H1 (cell line): Measurements from ENCODE around the gene SMPX. TPM values are rescaled to one million over a fixed set of nuclear protein-coding genes. Genes with fewer than 3 reads are reported as not detected.

ENCODE experiments used
- CTCF ChIA-PET: fragments of 300-600 bp; sonication (Branson Sonifier 250); formaldehyde crosslinking; loops from one replicate; lab custom pipeline; 2021; ENCODE audit not compliant: partially characterized antibody; lab: Charles Lee
- POLR2A ChIA-PET: fragments of 300-600 bp; sonication (Branson Sonifier 250); formaldehyde crosslinking; loops from one replicate; lab custom pipeline; 2021; ENCODE audit warnings: inconsistent platforms; ENCODE audit not compliant: partially characterized antibody; lab: Charles Lee
- DNase-seq, 2 experiments: peaks; one replicate each; pipeline versions ENCODE4 v3.0.0 to v3.0.0-alpha.2; 2010 to 2022; ENCODE audit warnings: low spot score in 2 of 2, low read depth in 1 of 2, mixed read lengths in 1 of 2
- FAIRE-seq: peaks from 2 replicates; lab custom pipeline; 2011; peaks lifted over from hg19 to GRCh38; lab: Jason Lieb, UNC
- H2AFZ ChIP-seq: 2 replicates; pipeline ENCODE4 v1.8.1; 2012; ENCODE audit warnings: low read length, inconsistent platforms
- H2AK5ac ChIP-seq: 2 replicates; pipeline ENCODE4 v1.6.1; 2013; ENCODE audit warnings: low read depth, low read length
- H2BK120ac ChIP-seq: replicated peaks from 2 replicates; pipeline ENCODE3; 2013; ENCODE audit warnings: low read depth, low read length, inconsistent platforms
- H2BK12ac ChIP-seq: 2 replicates; pipeline ENCODE4 v1.6.1; 2013; ENCODE audit warnings: low read depth, low read length
- H2BK15ac ChIP-seq: 2 replicates; pipeline ENCODE4 v1.6.1; 2013; ENCODE audit warnings: low read length
- H2BK20ac ChIP-seq: 2 replicates; pipeline ENCODE4 v1.6.1; 2013; ENCODE audit warnings: low read length
- H2BK5ac ChIP-seq: 2 replicates; pipeline ENCODE4 v1.6.1; 2013; ENCODE audit warnings: low read depth, low read length
- H3K14ac ChIP-seq: 2 replicates; pipeline ENCODE4 v1.6.1; 2013; ENCODE audit warnings: inconsistent platforms; ENCODE audit not compliant: insufficient read length
- H3K18ac ChIP-seq: 2 replicates; pipeline ENCODE4 v1.6.1; 2013; ENCODE audit warnings: low read length; ENCODE audit errors: extremely low read depth
- H3K23ac ChIP-seq: 2 replicates; pipeline ENCODE4 v1.6.1; 2013; ENCODE audit warnings: inconsistent platforms; ENCODE audit not compliant: insufficient read length
- H3K23me2 ChIP-seq: 2 replicates; pipeline ENCODE4 v1.6.1; 2013; ENCODE audit warnings: low read depth, low read length
- H3K27ac ChIP-seq: 2 replicates; pipeline ENCODE4 v1.6.1; 2011; ENCODE audit warnings: low read depth, low read length, inconsistent platforms
- H3K27me3 ChIP-seq, 4 experiments: replicated peaks in 1 of 4; 1 replicate in 1 of 4; 2 replicates in 3 of 4; pipeline versions ENCODE4 v1.6.1 to v1.8.1; 2011 to 2013; ENCODE audit warnings: low read length in 3 of 4, mild to moderate bottlenecking in 3 of 4, inconsistent platforms in 2 of 4, mixed read lengths in 2 of 4, moderate library complexity in 1 of 4; ENCODE audit not compliant: control insufficient read depth in 3 of 4, insufficient read depth in 3 of 4; ENCODE audit errors: extremely low read depth in 1 of 4
- H3K36me3 ChIP-seq, 4 experiments: 2 replicates each; pipeline versions ENCODE4 v1.6.1 to v1.8.1; 2011 to 2013; ENCODE audit warnings: mild to moderate bottlenecking in 4 of 4, low read length in 3 of 4, moderate library complexity in 2 of 4, control low read depth in 1 of 4, inconsistent platforms in 1 of 4; ENCODE audit not compliant: insufficient read depth in 4 of 4, control insufficient read depth in 2 of 4
- H3K4ac ChIP-seq: replicated peaks from 2 replicates; pipeline ENCODE3; 2013; ENCODE audit warnings: low read length, low read depth, mixed read lengths, inconsistent platforms; ENCODE audit not compliant: insufficient read length
- H3K4me1 ChIP-seq, 4 experiments: replicated peaks in 1 of 4; 1 replicate in 1 of 4; 2 replicates in 3 of 4; pipeline versions ENCODE4 v1.6.1 to v1.8.1; 2011 to 2013; ENCODE audit warnings: low read length in 3 of 4, inconsistent platforms in 2 of 4, mixed read lengths in 1 of 4; ENCODE audit not compliant: insufficient read depth in 4 of 4, control insufficient read depth in 3 of 4
- H3K4me2 ChIP-seq, 2 experiments: 2 replicates each; pipeline versions ENCODE4 v1.6.1 to v1.8.1; 2011 to 2013; ENCODE audit warnings: low read depth in 2 of 2, low read length in 2 of 2, control low read depth in 1 of 2, inconsistent platforms in 1 of 2, mild to moderate bottlenecking in 1 of 2; ENCODE audit not compliant: insufficient read depth in 1 of 2
- H3K4me3 ChIP-seq, 4 experiments: fragments of 200-600, 300-600 bp in 1 of 4; sonication (generic), shearing (Covaris generic), sonication (Bioruptor Twin) in 1 of 4; 2 replicates each; pipeline versions ENCODE4 v1.5.1 to v1.8.1; 2011 to 2016; ENCODE audit warnings: low read length in 4 of 4, low read depth in 3 of 4, control low read depth in 2 of 4, inconsistent platforms in 2 of 4, mild to moderate bottlenecking in 2 of 4, mixed read lengths in 1 of 4, moderate library complexity in 1 of 4; ENCODE audit not compliant: insufficient read depth in 2 of 4; ENCODE audit errors: extremely low read depth in 1 of 4
- H3K56ac ChIP-seq: replicated peaks from 2 replicates; pipeline ENCODE3; 2013; ENCODE audit warnings: low read depth, mild to moderate bottlenecking, mixed read lengths, low read length, inconsistent platforms; ENCODE audit not compliant: insufficient read length
- H3K79me1 ChIP-seq: 2 replicates; pipeline ENCODE4 v1.6.1; 2013; ENCODE audit warnings: low read depth, low read length, control low read depth
- H3K79me2 ChIP-seq, 2 experiments: 2 replicates each; pipeline versions ENCODE4 v1.6.1 to v1.8.1; 2012 to 2013; ENCODE audit warnings: low read length in 2 of 2, mild to moderate bottlenecking in 2 of 2, inconsistent platforms in 1 of 2; ENCODE audit not compliant: insufficient read depth in 2 of 2, control insufficient read depth in 1 of 2
- H3K9ac ChIP-seq, 4 experiments: replicated peaks in 1 of 4; 1 replicate in 1 of 4; 2 replicates in 3 of 4; pipeline versions ENCODE4 v1.6.1 to v1.8.1; 2011 to 2013; ENCODE audit warnings: low read depth in 3 of 4, low read length in 3 of 4, control low read depth in 2 of 4, mild to moderate bottlenecking in 2 of 4, moderate library complexity in 2 of 4, inconsistent platforms in 1 of 4; ENCODE audit errors: extremely low read depth in 1 of 4
- H3K9me3 ChIP-seq, 2 experiments: 2 replicates each; pipeline versions ENCODE4 v1.6.1 to v1.8.1; 2012 to 2013; ENCODE audit warnings: mild to moderate bottlenecking in 2 of 2, moderate library complexity in 2 of 2, control low read depth in 1 of 2, inconsistent platforms in 1 of 2, low read depth in 1 of 2, low read length in 1 of 2, mixed read lengths in 1 of 2; ENCODE audit not compliant: insufficient read depth in 2 of 2
- H4K20me1 ChIP-seq, 2 experiments: replicated peaks in 1 of 2; 2 replicates each; pipeline versions ENCODE3 to v1.8.1; 2011 to 2013; ENCODE audit warnings: inconsistent platforms in 2 of 2, low read length in 2 of 2, mild to moderate bottlenecking in 1 of 2; ENCODE audit not compliant: insufficient read depth in 2 of 2, control insufficient read depth in 1 of 2
- H4K5ac ChIP-seq: 2 replicates; pipeline ENCODE4 v1.6.1; 2013; ENCODE audit warnings: low read length, low read depth, mixed read lengths, inconsistent platforms; ENCODE audit not compliant: insufficient read length
- H4K8ac ChIP-seq: 2 replicates; pipeline ENCODE4 v1.8.0; 2013; ENCODE audit warnings: mild to moderate bottlenecking, moderate library complexity, low read length, inconsistent platforms; ENCODE audit not compliant: insufficient read depth; ENCODE audit errors: extremely low read depth
- H4K91ac ChIP-seq: replicated peaks from 2 replicates; pipeline ENCODE3; 2013; ENCODE audit warnings: low read length, mixed read lengths, inconsistent platforms; ENCODE audit not compliant: insufficient read length
- BRCA1 ChIP-seq: IDR thresholded peaks from 2 replicates; pipeline ENCODE4 v1.6.1; 2012; ENCODE audit warnings: low read depth, low read length, improper control_type of control experiment
- EGR1 ChIP-seq: IDR thresholded peaks from 2 replicates; pipeline ENCODE4 v1.6.1; 2011; ENCODE audit warnings: low read depth, low read length, borderline replicate concordance
- FOSL1 ChIP-seq: IDR thresholded peaks from 2 replicates; pipeline ENCODE4 v1.6.1; 2011; ENCODE audit warnings: mild to moderate bottlenecking, low read depth, low read length, moderate library complexity; ENCODE audit not compliant: insufficient read depth
- GABPA ChIP-seq: IDR thresholded peaks from 2 replicates; pipeline ENCODE4 v1.6.1; 2011; ENCODE audit warnings: mild to moderate bottlenecking, low read length, moderate library complexity, borderline replicate concordance; ENCODE audit not compliant: insufficient read depth
- HDAC2 ChIP-seq, 2 experiments: fragments of 300-600 bp in 1 of 2; sonication (generic) in 1 of 2; IDR thresholded peaks; 2 replicates each; pipeline ENCODE4 v1.6.1; 2011 to 2012; ENCODE audit warnings: low read depth in 2 of 2, low read length in 2 of 2, mild to moderate bottlenecking in 2 of 2, moderate library complexity in 2 of 2, borderline replicate concordance in 1 of 2, inconsistent platforms in 1 of 2
- MAFK ChIP-seq: IDR thresholded peaks from 2 replicates; pipeline ENCODE4 v1.6.1; 2012; ENCODE audit warnings: low read depth, mild to moderate bottlenecking, improper control_type of control experiment, low read length
- NRF1 ChIP-seq: IDR thresholded peaks from 2 replicates; pipeline ENCODE4 v1.6.1; 2011; ENCODE audit warnings: mild to moderate bottlenecking, low read depth, low read length, improper control_type of control experiment
- PHF8 ChIP-seq: fragments of 200-600 bp; sonication (generic); conservative IDR thresholded peaks from 2 replicates; pipeline ENCODE4 v1.7.1; 2012; ENCODE audit warnings: low read depth, mild to moderate bottlenecking, inconsistent platforms, low read length, moderate library complexity
- POU5F1 ChIP-seq: IDR thresholded peaks from 2 replicates; pipeline ENCODE4 v1.6.1; 2011; ENCODE audit warnings: low read depth, mild to moderate bottlenecking, low read length, moderate library complexity
- RNF2 ChIP-seq: fragments of 200-900, 300-1000 bp; sonication (generic); IDR thresholded peaks from 2 replicates; pipeline ENCODE4 v1.7.1; 2016; ENCODE audit warnings: borderline replicate concordance, low read depth, mild to moderate bottlenecking, antibody characterized with exemption, low read length; ENCODE audit not compliant: poor library complexity, severe bottlenecking; ENCODE audit errors: missing control alignments
- SIRT6 ChIP-seq: IDR thresholded peaks from one replicate; pipeline ENCODE4 v1.7.1; 2012; ENCODE audit warnings: low read length, inconsistent platforms
- TBP ChIP-seq: IDR thresholded peaks from 2 replicates; pipeline ENCODE4 v1.6.1; 2011; ENCODE audit warnings: low read depth, low read length, improper control_type of control experiment
- WGBS, 2 experiments: shearing (Covaris generic) in 1 of 2; methylation state at CpG; one replicate each; pipeline versions ENCODE4 v1.1.6 to v1.1.7; 2013 to 2015; ENCODE audit warnings: low lambda C conversion rate in 2 of 2, mixed read lengths in 2 of 2, inconsistent platforms in 1 of 2, low coverage in 1 of 2, missing lambda C conversion rate in 1 of 2; ENCODE audit not compliant: insufficient replicate concordance in 2 of 2, insufficient coverage in 1 of 2, insufficient read length in 1 of 2; ENCODE audit errors: extremely low coverage in 1 of 2, missing lambda C conversion rate in 1 of 2; 5-methylcytosine and 5-hydroxymethylcytosine counted together
- polyA plus RNA-seq, 7 experiments: library from polyadenylated mRNA; depleted of rRNA in 3 of 7; stranded (reverse) in 5 of 7; unstranded in 2 of 7; fragments of >200 nt in 5 of 7; fragments of 200-250 nt in 2 of 7; gene quantifications; 1 replicate in 5 of 7; 2 replicates in 1 of 7; 4 replicates in 1 of 7; pipeline versions ENCODE4 v1.2.1 to v1.2.3, GENCODE V29; 2011 to 2013; ENCODE audit warnings: missing spikeins in 2 of 7, mixed read lengths in 2 of 7
- total RNA-seq: library from RNA; stranded (reverse); fragmentation: NEBNext Ultra II Directional; extraction: Animal tissue kit (Norgen Biotek cat#: 25700); gene quantifications from 2 replicates; pipeline ENCODE4 v1.2.1, GENCODE V29; 2021

Gene SMPX
- total and polyA plus RNA-seq, 2 of the 8 experiments (the other 6 are each of a cell fraction or from before 2014, with no cell fraction given) = not detected

GRCh38 chrX:21683941-21684340 lies 74.0 kb downstream of the SMPX start:
- H3K36me3 ChIP-seq = no peaks in the 10 kb centered on the region
- ChIA-PET CTCF (no interaction called here), POLR2A (no interaction called here)
- no peak overlapping the region for H3K4ac ChIP-seq
- no peaks in the 10 kb centered on the region for H3K27me3 ChIP-seq
- H3K4me1 ChIP-seq = no peaks in the 10 kb centered on the region
- H2BK12ac ChIP-seq = no peak overlapping the region
- no peak overlapping the region for H3K23ac ChIP-seq
- WGBS, 2 experiments = 92% methylated on average over 1 of the region's 1 CpG; no CpG with 5 or more reads in 1 of the 2 experiments
- H3K4me3 ChIP-seq = no peak overlapping the region
- no peak overlapping the region for H2BK120ac ChIP-seq
- no peak overlapping the region for H3K14ac ChIP-seq
- no peak overlapping the region for H3K9ac ChIP-seq
- H2BK15ac ChIP-seq = no peak overlapping the region
- no peak overlapping the region for H3K4me2 ChIP-seq
- no peak overlapping the region for H3K27ac ChIP-seq
- H3K23me2 ChIP-seq = no peaks in the 10 kb centered on the region
- H2BK5ac ChIP-seq = no peak overlapping the region
- H3K56ac ChIP-seq = no peak overlapping the region
- H2AK5ac ChIP-seq = no peak overlapping the region
- no peak overlapping the region for H4K91ac ChIP-seq
- H4K5ac ChIP-seq = no peak overlapping the region
- no peak overlapping the region for H2BK20ac ChIP-seq
- DNase-seq (no peak), FAIRE-seq (no peak)
- H4K8ac ChIP-seq = no peak overlapping the region
- no peaks in the 10 kb centered on the region for H3K79me2 ChIP-seq
- no peaks in the 10 kb centered on the region for H4K20me1 ChIP-seq
- H3K79me1 ChIP-seq = no peaks in the 10 kb centered on the region
- H2AFZ ChIP-seq = no peak overlapping the region
- H3K18ac ChIP-seq = no peak overlapping the region
- H3K9me3 ChIP-seq = no peaks in the 10 kb centered on the region
- TF ChIP-seq TBP (no peak), EGR1 (no peak), POU5F1 (no peak), FOSL1 (no peak), MAFK (no peak), NRF1 (no peak), BRCA1 (no peak), RNF2 (no peak), SIRT6 (no peak), GABPA (no peak), HDAC2 (IDR thresholded peaks at IDR 0.05; ENCODE audit: borderline replicate concordance in 1 of 2, low read depth in 2 of 2, low read length in 2 of 2) (no peak), PHF8 (no peak)
